Mesodermal cell (in vitro differentiated cells): ENCODE data around the gene GPR162.
A peak's percentile ranks its signal among the peaks of the same experiment; 100 is the strongest.

ENCODE experiments used
- H3K27ac ChIP-seq: 2 replicates; pipeline ENCODE4 v1.7.0; 2013; ENCODE audit warnings: mild to moderate bottlenecking, low read depth, low read length, moderate library complexity; ENCODE audit not compliant: severe bottlenecking
- H3K36me3 ChIP-seq: 2 replicates; pipeline ENCODE4 v1.7.1; 2013; ENCODE audit warnings: mild to moderate bottlenecking, low read length, moderate library complexity; ENCODE audit not compliant: control insufficient read depth, insufficient read depth
- H3K4me1 ChIP-seq: one replicate; pipeline ENCODE4 v1.7.1; 2013; ENCODE audit warnings: mild to moderate bottlenecking, low read length; ENCODE audit not compliant: insufficient read depth, control insufficient read depth, poor library complexity, severe bottlenecking
- H3K4me3 ChIP-seq: 2 replicates; pipeline ENCODE4 v1.7.0; 2013; ENCODE audit warnings: low read length, control low read depth, mild to moderate bottlenecking; ENCODE audit not compliant: insufficient read depth, poor library complexity, severe bottlenecking; ENCODE audit errors: extremely low read depth
- H3K9me3 ChIP-seq: 2 replicates; pipeline ENCODE4 v1.7.1; 2013; ENCODE audit warnings: mild to moderate bottlenecking, low read length, moderate library complexity; ENCODE audit not compliant: control insufficient read depth
- WGBS, 2 experiments: methylation state at CpG; one replicate each; pipeline ENCODE4 v1.1.5; 2013; ENCODE audit warnings: missing lambda C conversion rate in 2 of 2; ENCODE audit not compliant: insufficient coverage in 2 of 2; 5-methylcytosine and 5-hydroxymethylcytosine counted together

The GPR162 gene

DNA sequence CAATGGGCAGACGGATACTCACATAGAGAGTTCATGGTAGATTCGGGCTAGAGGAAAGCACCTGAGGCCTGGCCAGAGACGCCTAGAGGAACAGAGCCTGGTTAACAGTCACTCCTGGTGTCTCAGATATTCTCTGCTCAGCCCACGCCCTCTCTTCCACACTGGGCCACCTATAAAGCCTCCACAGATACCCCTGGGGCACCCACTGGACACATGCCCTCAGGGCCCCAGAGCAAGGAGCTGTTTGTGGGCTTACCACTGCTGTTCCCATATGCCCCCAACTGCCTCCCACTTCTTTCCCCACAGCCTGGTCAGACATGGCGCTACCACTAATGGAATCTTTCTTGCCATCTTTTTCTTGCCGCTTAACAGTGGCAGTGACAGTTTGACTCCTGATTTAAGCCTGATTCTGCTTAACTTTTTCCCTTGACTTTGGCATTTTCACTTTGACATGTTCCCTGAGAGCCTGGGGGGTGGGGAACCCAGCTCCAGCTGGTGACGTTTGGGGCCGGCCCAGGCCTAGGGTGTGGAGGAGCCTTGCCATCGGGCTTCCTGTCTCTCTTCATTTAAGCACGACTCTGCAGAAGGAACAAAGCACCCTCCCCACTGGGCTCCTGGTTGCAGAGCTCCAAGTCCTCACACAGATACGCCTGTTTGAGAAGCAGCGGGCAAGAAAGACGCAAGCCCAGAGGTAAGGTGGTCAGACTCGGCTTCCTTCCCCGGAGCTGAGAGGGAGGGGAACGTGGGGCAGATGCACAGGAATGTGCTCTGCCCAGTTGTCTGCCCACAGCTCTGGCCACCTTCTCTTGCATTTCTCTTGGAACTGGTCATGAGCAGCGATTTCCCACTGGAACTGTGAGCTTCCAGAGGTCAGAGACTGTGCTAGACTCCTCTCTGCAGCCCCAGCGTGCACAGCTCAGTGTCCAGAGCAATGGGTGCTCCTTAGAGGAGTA, 32.4 kb upstream of the GPR162 start, which contains the start of gene CD4:
Gene CD4 (plus strand): TSS at position 557 of the 953 bp plus-strand sequence. CDS start 10,611 bp downstream, outside the sequence.
- Histone ChIP-seq H3K4me3 (no peak within 1 kb of the TSS), H3K4me1 (peaks cover 22% of the 10 kb centered on the region), H3K27ac (no peak within 1 kb of the TSS), H3K9me3 (no peaks in the 10 kb centered on the region), H3K36me3 (no peaks in the 10 kb centered on the region)
- WGBS, 2 experiments = 66 to 77% methylated on average over 12 to 15 of the region's 18 CpGs

DNA sequence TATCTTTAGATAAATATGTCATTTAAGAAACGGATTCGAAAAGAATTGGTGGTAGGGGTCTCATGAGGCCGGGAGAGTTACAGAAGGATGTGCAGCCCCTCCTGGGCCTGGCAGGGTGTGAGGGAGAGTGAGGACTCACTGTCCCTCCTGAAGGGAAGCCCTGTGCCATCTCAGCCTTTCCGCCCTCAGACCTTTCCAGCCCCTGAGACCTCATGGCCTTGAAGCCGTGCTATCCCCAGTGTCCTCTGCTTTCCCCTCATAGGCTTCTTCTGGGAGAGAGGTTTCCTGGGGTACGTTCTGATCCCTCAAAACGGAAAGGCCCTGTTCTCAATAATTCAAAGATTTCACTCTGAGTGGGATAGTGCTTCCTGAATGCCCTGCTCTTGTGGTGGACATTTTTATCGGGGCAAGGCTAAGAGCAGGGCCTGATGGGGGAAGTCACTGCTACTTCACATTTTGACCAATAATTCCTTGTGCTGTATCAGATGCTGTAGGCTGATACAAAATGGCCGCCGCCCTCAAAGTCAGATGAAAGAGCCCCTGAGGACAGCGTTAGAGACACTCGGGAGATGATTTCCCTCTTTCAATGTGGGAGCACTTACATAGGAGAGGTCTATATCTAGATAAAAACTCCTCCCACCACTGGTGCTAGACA, 31.0 kb upstream of the GPR162 start:
- no peaks in the 10 kb centered on the region for H3K36me3 ChIP-seq
- peaks cover 22% of the 10 kb centered on the region for H3K4me1 ChIP-seq
- no peak overlapping the region for H3K4me3 ChIP-seq
- H3K27ac ChIP-seq = no peak overlapping the region
- WGBS, 2 experiments = 90 to 97% methylated on average over 5 to 10 of the region's 12 CpGs
- H3K9me3 ChIP-seq = no peaks in the 10 kb centered on the region

DNA sequence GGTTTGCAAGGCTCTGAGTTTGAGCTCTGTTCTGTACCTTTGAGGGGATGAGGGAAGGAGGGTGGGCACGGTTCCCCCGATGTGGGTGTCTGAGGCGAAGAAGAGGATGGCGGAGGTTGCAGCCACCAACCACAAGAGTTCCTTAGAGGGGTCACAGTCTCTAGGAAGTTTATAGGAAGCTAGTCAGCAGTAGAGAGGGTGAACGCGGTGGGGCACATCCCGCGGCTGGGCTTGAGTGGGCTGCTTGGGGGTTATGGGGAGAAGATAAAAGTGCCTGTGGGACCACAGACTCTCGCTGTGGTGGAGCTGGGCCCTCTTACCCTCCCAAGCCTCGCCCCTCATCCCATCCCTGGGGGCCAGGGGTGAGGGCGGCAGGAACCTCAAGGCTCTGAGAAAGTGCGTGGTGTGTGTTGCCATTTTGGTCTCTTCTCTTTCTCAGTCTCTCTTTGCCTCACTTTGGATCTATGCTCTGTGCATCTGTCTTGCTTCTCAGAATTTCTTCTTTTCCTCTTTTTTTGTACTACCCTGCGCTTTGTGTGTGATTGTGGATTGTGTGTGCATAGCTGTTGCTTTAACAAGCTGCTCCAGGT, 29.6 kb upstream of the GPR162 start:
- no peaks in the 10 kb centered on the region for H3K36me3 ChIP-seq
- no peak overlapping the region for H3K4me3 ChIP-seq
- H3K9me3 ChIP-seq = no peaks in the 10 kb centered on the region
- WGBS, 2 experiments = 93 to 95% methylated on average over 7 to 8 of the region's 13 CpGs
- peaks cover 18% of the 10 kb centered on the region for H3K4me1 ChIP-seq
- H3K27ac ChIP-seq = no peak overlapping the region

DNA sequence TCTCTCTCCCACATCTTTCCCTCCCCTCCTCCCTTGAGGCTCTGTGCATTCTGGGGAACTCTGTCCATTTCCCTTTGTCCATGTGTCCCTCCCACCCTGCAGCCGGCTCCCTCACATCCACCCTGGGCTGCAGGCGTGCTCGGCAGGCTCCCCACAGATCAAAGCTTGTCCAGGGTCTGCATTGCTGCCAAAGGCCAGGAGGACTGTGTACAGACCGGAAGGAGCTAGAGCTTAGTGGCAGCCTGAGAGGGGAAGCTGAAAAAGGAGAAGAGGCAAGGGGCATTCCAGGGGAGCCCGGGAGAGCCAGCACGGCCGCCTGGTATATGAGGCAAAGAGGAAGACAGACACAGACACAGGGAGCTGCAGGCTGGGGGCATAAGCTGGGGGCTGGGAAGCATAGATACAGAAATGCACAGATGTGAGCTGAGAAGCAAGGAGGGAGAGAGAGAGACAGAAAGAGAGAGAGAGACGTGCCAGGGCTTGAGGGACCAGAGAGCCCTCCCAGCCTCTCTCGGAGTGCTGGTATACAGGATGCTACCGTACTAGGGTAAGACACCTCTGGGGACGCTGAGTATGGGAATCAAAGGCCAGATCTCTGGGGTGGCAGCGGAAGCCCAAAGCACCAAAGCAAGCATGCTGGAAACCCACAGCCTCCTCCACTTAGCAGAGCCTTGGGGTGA, 29.0 kb upstream of the GPR162 start:
- Histone ChIP-seq H3K9me3 (no peaks in the 10 kb centered on the region), H3K27ac (peak overlapping the region; percentile 7), H3K36me3 (no peaks in the 10 kb centered on the region), H3K4me1 (peaks cover 18% of the 10 kb centered on the region), H3K4me3 (no peak overlapping the region)
- WGBS, 2 experiments = 62 to 69% methylated on average over 9 to 11 of the region's 12 CpGs

DNA sequence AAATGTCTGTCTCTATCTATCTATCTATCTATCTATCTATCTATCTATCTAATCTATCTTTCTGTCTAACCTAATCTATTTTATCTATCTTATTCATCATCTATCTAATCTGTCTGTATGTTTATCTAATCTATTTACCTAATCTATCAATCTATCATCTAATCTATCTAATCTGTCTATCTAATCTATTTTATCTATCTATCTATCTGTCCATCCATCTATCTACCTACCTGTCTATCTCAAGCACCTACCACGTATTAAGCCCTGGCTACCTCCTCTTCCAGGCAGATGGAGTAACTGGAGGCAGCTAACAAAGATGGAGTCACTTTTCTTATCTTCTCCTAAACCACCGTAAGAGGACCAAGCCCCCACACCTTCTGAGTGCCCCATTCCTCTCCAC, 26.5 kb upstream of the GPR162 start:
- H3K4me1 ChIP-seq = peaks cover 8% of the 10 kb centered on the region
- H3K27ac ChIP-seq = no peak overlapping the region
- no peak overlapping the region for H3K4me3 ChIP-seq
- no peaks in the 10 kb centered on the region for H3K36me3 ChIP-seq
- WGBS, 2 experiments = 75% methylated on average over 1 of the region's 2 CpGs; no CpG with 5 or more reads in 1 of the 2 experiments
- no peaks in the 10 kb centered on the region for H3K9me3 ChIP-seq

DNA sequence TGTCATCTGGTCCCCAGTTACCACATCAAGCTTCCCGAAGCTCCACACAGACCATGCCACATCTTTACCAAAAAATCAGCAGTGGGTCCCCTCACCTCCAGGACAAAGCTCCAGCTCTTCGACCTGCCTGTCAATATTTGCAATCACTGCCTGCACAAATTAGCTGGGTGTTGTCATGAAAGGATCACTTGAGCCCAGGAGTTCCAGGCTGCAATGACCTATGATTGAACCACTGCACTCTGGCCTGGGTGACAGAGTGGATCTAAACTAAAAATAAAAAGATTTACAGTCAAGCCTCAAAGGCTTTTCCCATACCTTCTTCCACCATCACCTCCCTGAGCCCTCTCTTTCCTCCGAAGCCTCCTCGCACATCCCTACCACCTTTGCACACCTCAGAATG, 25.0 kb upstream of the GPR162 start:
- no peak overlapping the region for H3K4me3 ChIP-seq
- H3K27ac ChIP-seq = no peak overlapping the region
- H3K9me3 ChIP-seq = no peaks in the 10 kb centered on the region
- peaks cover 8% of the 10 kb centered on the region for H3K4me1 ChIP-seq
- 83 to 93% methylated on average over 2 to 4 of the region's 4 CpGs for WGBS, 2 experiments
- no peaks in the 10 kb centered on the region for H3K36me3 ChIP-seq

DNA sequence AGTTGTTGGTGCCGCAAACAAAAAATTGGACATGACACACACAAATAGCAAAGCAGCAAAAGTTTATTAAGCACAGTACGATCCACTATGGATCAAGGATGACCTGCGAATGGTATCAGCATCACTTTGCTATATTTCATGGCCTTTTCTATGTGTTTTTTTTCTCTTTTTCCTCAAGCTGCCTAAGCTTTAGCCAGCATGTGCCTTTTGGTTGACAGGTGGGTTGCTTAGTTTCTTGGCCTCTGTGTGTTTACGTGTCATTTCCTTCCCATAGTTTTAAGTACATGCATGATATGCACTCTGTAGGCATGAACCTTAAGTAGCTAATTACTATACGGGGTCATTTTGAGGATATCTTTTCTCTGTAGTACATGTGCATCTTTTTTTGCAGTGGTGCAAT, 22.5 kb upstream of the GPR162 start:
- WGBS, 2 experiments = 95% methylated on average over 4 of the region's 5 CpGs; no CpG with 5 or more reads in 1 of the 2 experiments
- Histone ChIP-seq H3K4me1 (no peaks in the 10 kb centered on the region), H3K4me3 (no peak overlapping the region), H3K27ac (no peak overlapping the region), H3K36me3 (no peaks in the 10 kb centered on the region), H3K9me3 (no peaks in the 10 kb centered on the region)

DNA sequence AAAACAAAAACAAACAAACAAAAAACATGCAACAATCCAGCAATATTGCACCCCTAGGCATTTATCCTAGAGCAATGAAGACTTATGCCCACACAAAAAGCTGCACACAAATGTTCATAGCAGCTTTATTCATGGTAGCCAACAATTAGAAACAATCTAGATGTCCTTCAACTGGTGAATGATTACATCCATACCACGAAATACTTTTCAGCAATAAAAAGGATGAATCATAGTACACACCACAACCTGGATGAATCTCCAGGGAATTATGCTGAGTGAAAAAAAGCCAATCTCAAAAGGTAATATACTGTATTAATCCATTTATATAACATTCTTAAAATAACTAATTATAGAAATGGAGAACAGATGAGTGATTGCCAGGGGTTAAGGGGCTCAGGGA, 14.5 kb upstream of the GPR162 start:
- Histone ChIP-seq H3K4me1 (peaks cover 3% of the 10 kb centered on the region), H3K4me3 (no peak overlapping the region), H3K27ac (no peak overlapping the region), H3K36me3 (no peaks in the 10 kb centered on the region), H3K9me3 (no peaks in the 10 kb centered on the region)
- WGBS, 2 experiments = no CpG with 5 or more reads among the region's 1 CpG

DNA sequence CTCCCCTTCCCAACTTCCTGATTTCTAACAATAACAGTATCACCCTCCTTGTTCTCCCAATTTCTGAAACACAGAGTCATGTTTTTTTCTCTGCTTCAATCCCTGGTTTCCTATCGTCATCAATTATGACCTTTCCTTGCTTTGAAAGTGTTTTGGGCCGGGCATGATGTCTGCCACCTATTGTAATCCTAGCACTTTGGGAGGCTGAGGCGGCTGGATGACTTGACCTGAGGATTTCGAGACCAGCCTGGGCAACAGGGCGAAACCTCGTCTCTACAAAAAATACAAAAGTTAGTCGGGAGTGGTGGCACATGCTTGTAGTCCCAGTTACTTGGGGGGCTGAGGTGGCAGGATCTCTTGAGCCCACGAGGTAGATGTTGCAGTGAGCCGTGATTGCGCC, 12.6 kb upstream of the GPR162 start:
- H3K4me3 ChIP-seq = no peak overlapping the region
- peaks cover 3% of the 10 kb centered on the region for H3K4me1 ChIP-seq
- H3K36me3 ChIP-seq = no peaks in the 10 kb centered on the region
- no peak overlapping the region for H3K27ac ChIP-seq
- WGBS, 2 experiments = 70 to 76% methylated on average over 8 of the region's 10 CpGs
- no peaks in the 10 kb centered on the region for H3K9me3 ChIP-seq

DNA sequence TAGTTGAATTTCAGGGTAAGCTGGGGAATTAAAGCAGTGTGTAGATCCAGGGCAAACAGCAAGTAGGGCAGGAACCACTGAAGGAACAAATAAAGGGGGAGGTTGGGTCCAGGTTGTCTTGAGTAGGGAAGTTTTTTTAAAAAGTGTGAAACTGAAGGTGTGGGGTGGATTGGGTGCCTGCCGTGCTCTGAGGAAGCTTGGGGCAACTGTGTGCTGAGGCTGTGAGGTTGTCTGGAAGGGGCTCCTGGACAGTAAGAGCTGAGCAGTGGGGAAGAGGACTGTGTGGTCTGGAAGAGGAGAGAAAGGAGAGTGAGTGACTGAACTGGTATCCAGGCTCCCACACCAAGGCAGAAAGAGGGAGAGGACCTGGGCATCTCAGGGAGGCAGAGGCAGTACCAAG, 10.9 kb upstream of the GPR162 start:
- peak overlapping the region; percentile 16 for H3K27ac ChIP-seq
- 57 to 86% methylated on average over 1 of the region's 1 CpG for WGBS, 2 experiments
- no peaks in the 10 kb centered on the region for H3K9me3 ChIP-seq
- H3K4me1 ChIP-seq = peaks cover 3% of the 10 kb centered on the region
- H3K4me3 ChIP-seq = no peak overlapping the region
- no peaks in the 10 kb centered on the region for H3K36me3 ChIP-seq
